Keratinocyte (primary cell): ENCODE data around the gene DAGLA.

ENCODE experiments used
- CTCF ChIP-seq, 3 experiments: IDR thresholded peaks in 1 of 3; conservative IDR thresholded peaks in 1 of 3; optimal IDR thresholded peaks in 1 of 3; 2 replicates in 2 of 3; 3 replicates in 1 of 3; pipeline versions ENCODE3 to v1.5.1; 2011; ENCODE audit warnings: low read length in 3 of 3, mild to moderate bottlenecking in 3 of 3, moderate library complexity in 2 of 3, control low read depth in 1 of 3, inconsistent platforms in 1 of 3; ENCODE audit not compliant: insufficient read depth in 2 of 3; ENCODE audit errors: extremely low read depth in 1 of 3
- EZH2 ChIP-seq: IDR thresholded peaks from one replicate; pipeline ENCODE4 v1.6.1; 2012; ENCODE audit warnings: inconsistent platforms, mild to moderate bottlenecking, low read length, moderate library complexity

- TF ChIP-seq CTCF (optimal IDR thresholded peaks at IDR 0.05 in 1 of 3, IDR thresholded peaks at IDR 0.05 in 1 of 3, conservative IDR thresholded peaks at IDR 0.05 in 1 of 3; ENCODE audit: extremely low read depth in 1 of 3, insufficient read depth in 2 of 3, low read length in 3 of 3), result no peak
- no peak for TF ChIP-seq EZH2
Observed at GRCh38 chr11:61791737-61792309, 111.6 kb downstream of the DAGLA start.
